DND-41 (cell line): ENCODE results near the gene ANKRD53.

Experiments used
- ATAC-seq: fragments of 200-7000 bp; cut with Tn5 transposase; 3 replicates; pipeline ENCODE4 v1.9.1; 2021; ENCODE audit warnings: low read depth; ENCODE audit not compliant: insufficient read depth
- DNase-seq: peaks from one replicate; pipeline ENCODE4 v3.0.0-alpha.2; 2020
- H2AFZ ChIP-seq: 2 replicates; pipeline ENCODE4 v1.6.0; 2012; ENCODE audit warnings: low read depth, low read length
- H3K27ac ChIP-seq: 2 replicates; pipeline ENCODE4 v1.5.1; 2012; ENCODE audit warnings: low read length, inconsistent platforms
- H3K27me3 ChIP-seq: fragments of 200-600 bp; sonication (generic); 2 replicates; pipeline ENCODE4 v1.6.0; 2012; ENCODE audit warnings: low read length, mild to moderate bottlenecking, inconsistent platforms; ENCODE audit not compliant: insufficient read depth, poor library complexity
- H3K36me3 ChIP-seq: 2 replicates; pipeline ENCODE4 v1.5.1; 2012; ENCODE audit warnings: low read length, inconsistent platforms; ENCODE audit not compliant: insufficient read depth
- H3K4me1 ChIP-seq: 2 replicates; pipeline ENCODE4 v1.5.1; 2012; ENCODE audit warnings: mild to moderate bottlenecking, low read length; ENCODE audit not compliant: insufficient read depth
- H3K4me2 ChIP-seq: 2 replicates; pipeline ENCODE4 v1.6.0; 2012; ENCODE audit warnings: mild to moderate bottlenecking, moderate library complexity, low read length, inconsistent platforms; ENCODE audit not compliant: insufficient read depth
- H3K4me3 ChIP-seq, 2 experiments: fragments of 200-600 bp in 1 of 2; shearing (Covaris generic) in 1 of 2; 2 replicates each; pipeline ENCODE4 v1.5.1; 2012 to 2016; ENCODE audit warnings: inconsistent platforms in 2 of 2, low read length in 2 of 2, mild to moderate bottlenecking in 2 of 2, low read depth in 1 of 2, moderate library complexity in 1 of 2
- H3K79me2 ChIP-seq: 2 replicates; pipeline ENCODE4 v1.6.0; 2012; ENCODE audit warnings: low read length, inconsistent platforms; ENCODE audit not compliant: insufficient read depth
- H3K9ac ChIP-seq: 2 replicates; pipeline ENCODE4 v1.6.0; 2012; ENCODE audit warnings: low read depth, mild to moderate bottlenecking, inconsistent platforms, low read length, moderate library complexity
- H3K9me3 ChIP-seq: 2 replicates; pipeline ENCODE4 v1.5.1; 2012; ENCODE audit warnings: low read length, moderate library complexity, mild to moderate bottlenecking, inconsistent platforms; ENCODE audit not compliant: insufficient read depth, severe bottlenecking
- H4K20me1 ChIP-seq: 2 replicates; pipeline ENCODE4 v1.6.0; 2012; ENCODE audit warnings: low read length; ENCODE audit not compliant: insufficient read depth
- CTCF ChIP-seq: IDR thresholded peaks from 2 replicates; pipeline ENCODE4 v1.5.1; 2012; ENCODE audit warnings: borderline replicate concordance, low read length, moderate library complexity, mild to moderate bottlenecking; ENCODE audit not compliant: poor library complexity, severe bottlenecking; ENCODE audit errors: extremely low read depth
- EZH2 ChIP-seq: IDR thresholded peaks from 3 replicates; pipeline ENCODE4 v1.6.1; 2012; ENCODE audit warnings: borderline replicate concordance, low read depth, mild to moderate bottlenecking, moderate library complexity, low read length, inconsistent platforms; ENCODE audit not compliant: severe bottlenecking

Gene ANKRD53

GRCh38 chr2:70984228-70984575 is 5.8 kb downstream of the ANKRD53 start:
- no peak overlapping the region for H3K4me2 ChIP-seq
- H2AFZ ChIP-seq: no peak overlapping the region
- no peaks in the 10 kb centered on the region for H3K79me2 ChIP-seq
- H3K27ac ChIP-seq: no peak overlapping the region
- no peaks in the 10 kb centered on the region for H3K9me3 ChIP-seq
- H3K4me3 ChIP-seq: no peak overlapping the region
- ATAC-seq (no peak), DNase-seq (no peak)
- TF ChIP-seq CTCF: no peak
- TF ChIP-seq EZH2: no peak
- H3K27me3 ChIP-seq: no peaks in the 10 kb centered on the region
- H3K36me3 ChIP-seq: peaks cover 45% of the 10 kb centered on the region
- no peaks in the 10 kb centered on the region for H3K4me1 ChIP-seq
- H3K9ac ChIP-seq: no peak overlapping the region
- H4K20me1 ChIP-seq: peaks cover 3% of the 10 kb centered on the region; the same call in 1 of the 2 replicates

GRCh38 chr2:70984576-70985282 is 6.3 kb downstream of the ANKRD53 start:
- Histone ChIP-seq H3K27me3 (no peaks in the 10 kb centered on the region), H3K9ac (no peak overlapping the region)
- ATAC-seq: peak; percentile 63

GRCh38 chr2:70985283-70985688 is 6.9 kb downstream of the ANKRD53 start:
- Histone ChIP-seq H2AFZ (no peak overlapping the region), H3K36me3 (peaks cover 55% of the 10 kb centered on the region), H3K79me2 (peaks cover 3% of the 10 kb centered on the region; the same call in 1 of the 2 replicates), H3K9ac (no peak overlapping the region), H3K27me3 (no peaks in the 10 kb centered on the region), H4K20me1 (peaks cover 9% of the 10 kb centered on the region), H3K4me2 (no peak overlapping the region), H3K4me3 (no peak overlapping the region), H3K27ac (no peak overlapping the region), H3K4me1 (no peaks in the 10 kb centered on the region), H3K9me3 (no peaks in the 10 kb centered on the region)
- ATAC-seq (no peak), DNase-seq (no peak)
- TF ChIP-seq CTCF (no peak), EZH2 (no peak)

More at GRCh38 chr2:70984576-70985282, 6.3 kb downstream of the ANKRD53 start:
- Histone ChIP-seq H3K4me1 (no peaks in the 10 kb centered on the region), H3K27ac (no peak overlapping the region), H3K4me3 (no peak overlapping the region), H3K79me2 (no peaks in the 10 kb centered on the region), H3K4me2 (no peak overlapping the region), H3K36me3 (peaks cover 50% of the 10 kb centered on the region), H4K20me1 (peaks cover 7% of the 10 kb centered on the region), H3K9me3 (no peaks in the 10 kb centered on the region), H2AFZ (no peak overlapping the region)
- no peak for DNase-seq
- TF ChIP-seq CTCF (peak; percentile 61), EZH2 (no peak)
